ENCODE results near the gene GOT1.

GOT1 gene

GRCh38 chr10:99430451-99431189, at the start of gene GOT1:
TSS of gene GOT1 (minus strand) at chr10:99430624. CDS start at chr10:99430565, 59 bp downstream.
- peak; percentile 61 to 92 for DNase-seq

GRCh38 chr10:99470327-99470726, 39.9 kb upstream of the GOT1 start:
- DNase-seq = peak in 1 of 2 experiments; percentile 26

- no peak for DNase-seq
Measured at GRCh38 chr10:99467236-99467999, 37.0 kb upstream of the GOT1 start.

GRCh38 chr10:99466632-99467223, 36.3 kb upstream of the GOT1 start:
- DNase-seq = no peak

- no peak for DNase-seq
Measured at GRCh38 chr10:99461230-99461629, 30.8 kb upstream of the GOT1 start.

GRCh38 chr10:99460070-99460469, 29.6 kb upstream of the GOT1 start:
- DNase-seq = no peak

GRCh38 chr10:99459217-99459616, 28.8 kb upstream of the GOT1 start:
- DNase-seq = no peak

- no peak for DNase-seq
Measured at GRCh38 chr10:99457813-99458212, 27.4 kb upstream of the GOT1 start.

- DNase-seq = no peak
Measured at GRCh38 chr10:99456931-99457288, 26.5 kb upstream of the GOT1 start.

GRCh38 chr10:99456207-99456930, 25.9 kb upstream of the GOT1 start:
- DNase-seq = no peak

GRCh38 chr10:99451981-99452380, 21.6 kb upstream of the GOT1 start:
- DNase-seq = no peak

- no peak for DNase-seq
Measured at GRCh38 chr10:99451499-99451788, 21.0 kb upstream of the GOT1 start.

- no peak for DNase-seq
Measured at GRCh38 chr10:99450624-99451498, 20.4 kb upstream of the GOT1 start.

- no peak for DNase-seq
Measured at GRCh38 chr10:99450156-99450555, 19.7 kb upstream of the GOT1 start.

GRCh38 chr10:99449023-99449422, 18.6 kb upstream of the GOT1 start:
- no peak for DNase-seq

GRCh38 chr10:99444383-99445045, 14.1 kb upstream of the GOT1 start:
- no peak for DNase-seq

GRCh38 chr10:99443500-99443899, 13.1 kb upstream of the GOT1 start:
- DNase-seq = no peak

- no peak for DNase-seq
Measured at GRCh38 chr10:99442394-99442793, 12.0 kb upstream of the GOT1 start.

GRCh38 chr10:99438890-99439289, 8.5 kb upstream of the GOT1 start:
- DNase-seq = no peak

GRCh38 chr10:99435986-99436638, 5.7 kb upstream of the GOT1 start:
- DNase-seq = peak in 1 of 2 experiments; percentile 8

GRCh38 chr10:99433378-99434020, 3.1 kb upstream of the GOT1 start:
- no peak for DNase-seq

Data from NCI-H187 (cell line).